K562 (cell line): ENCODE measurements around the gene NYAP1. TPM values are rescaled to one million over a fixed set of nuclear protein-coding genes. Genes with fewer than 3 reads are reported as not detected.

Experiments
- ARID4B ChIP-seq: sonication (generic); formaldehyde crosslinking; IDR thresholded peaks from 2 replicates; pipeline ENCODE4 v1.8.0; 2022; ENCODE audit warnings: mild to moderate bottlenecking, missing genetic modification reagents
- BCOR ChIP-seq: fragments of 450-650 bp; IDR thresholded peaks from 2 replicates; pipeline ENCODE4 v1.6.1; 2016
- CGGBP1 ChIP-seq: fragments of 250-450 bp; sonication (Bioruptor Pico); IDR thresholded peaks from 2 replicates; pipeline ENCODE4 v1.9.0; 2021; ENCODE audit warnings: mild to moderate bottlenecking
- ETV6 ChIP-seq, 3 experiments: fragments of 150-350 bp in 1 of 3; sonication (generic) in 1 of 3; formaldehyde crosslinking in 1 of 3; IDR thresholded peaks; 2 replicates each; pipeline versions ENCODE4 v1.6.1 to v1.8.0; 2014 to 2022; ENCODE audit warnings: borderline replicate concordance in 2 of 3, low read depth in 2 of 3, antibody characterized with exemption in 1 of 3, low read length in 1 of 3, mild to moderate bottlenecking in 1 of 3, missing genetic modification reagents in 1 of 3
- GTF2E2 ChIP-seq: fragments of 200-800 bp; sonication (Bioruptor generic); IDR thresholded peaks from 2 replicates; pipeline ENCODE4 v1.6.1; 2016; ENCODE audit warnings: missing genetic modification characterization, missing compliant biosample characterization
- HNRNPL ChIP-seq: fragments of 200-400 bp; formaldehyde crosslinking; IDR thresholded peaks from 2 replicates; pipeline ENCODE4 v1.6.1; 2017; ENCODE audit warnings: low read depth, mild to moderate bottlenecking, low read length
- MAFF ChIP-seq: IDR thresholded peaks from 2 replicates; pipeline ENCODE4 v1.6.1; 2012; ENCODE audit warnings: low read length, improper control_type of control experiment
- MLLT1 ChIP-seq, 2 experiments: fragments of 450-650 bp; IDR thresholded peaks; 2 replicates each; pipeline ENCODE4 v1.6.1; 2016
- NFE2L1 ChIP-seq: fragments of 450-650 bp; IDR thresholded peaks from 2 replicates; pipeline ENCODE4 v1.6.1; 2016; ENCODE audit warnings: missing genetic modification characterization, low read depth, mild to moderate bottlenecking, missing compliant biosample characterization, moderate library complexity, borderline replicate concordance
- NR3C1 ChIP-seq: sonication (generic); formaldehyde crosslinking; IDR thresholded peaks from 2 replicates; pipeline ENCODE4 v1.8.1; 2022; ENCODE audit warnings: missing genetic modification reagents
- OTX1 ChIP-seq: fragments of 450-650 bp; formaldehyde crosslinking; IDR thresholded peaks from 2 replicates; pipeline ENCODE4 v1.4.0; 2022; ENCODE audit warnings: mild to moderate bottlenecking
- POLR2AphosphoS2 ChIP-seq: IDR thresholded peaks from 2 replicates; pipeline ENCODE4 v1.6.1; 2012; ENCODE audit warnings: low read length, improper control_type of control experiment
- SMARCB1 ChIP-seq: IDR thresholded peaks from 2 replicates; pipeline ENCODE4 v1.6.1; 2011; ENCODE audit warnings: improper control_type of control experiment, low read depth; ENCODE audit not compliant: insufficient read length
- SP1 ChIP-seq: sonication (generic); formaldehyde crosslinking; IDR thresholded peaks from 2 replicates; pipeline ENCODE4 v1.8.1; 2022; ENCODE audit warnings: mild to moderate bottlenecking, missing genetic modification reagents
- ZBTB1 ChIP-seq: sonication (generic); formaldehyde crosslinking; IDR thresholded peaks from 2 replicates; pipeline ENCODE4 v1.8.1; 2023; ENCODE audit warnings: missing genetic modification reagents, low read depth, mild to moderate bottlenecking, borderline replicate concordance
- ZNF445 ChIP-seq: fragments of 250-450 bp; sonication (Bioruptor Pico); IDR thresholded peaks from 2 replicates; pipeline ENCODE4 v1.4.0; 2020; ENCODE audit warnings: low read depth, mild to moderate bottlenecking, moderate library complexity
- polyA plus RNA-seq, 8 experiments: library from polyadenylated mRNA; depleted of rRNA in 4 of 8; stranded (reverse) in 5 of 8; unstranded in 3 of 8; fragments of >200 nt; fragmentation: Nextera tagmentation in 2 of 8; fragmentation: Illumina TruSeq in 1 of 8; extraction: Ambion mirVana in 2 of 8; extraction: Trizol in 1 of 8; gene quantifications; 2 replicates each; pipeline versions ENCODE4 v1.2.1 to v1.2.3, GENCODE V29; 2011 to 2014; ENCODE audit warnings: inconsistent platforms in 1 of 8, missing spikeins in 1 of 8
- total RNA-seq, 7 experiments: library from RNA; depleted of rRNA in 6 of 7; stranded (reverse); fragments of >200 nt in 6 of 7; fragmentation: Illumina TruSeq in 2 of 7; extraction: Trizol in 2 of 7; gene quantifications; 2 replicates each; pipeline versions ENCODE4 v1.2.1 to v1.2.3, GENCODE V29; 2011 to 2021; ENCODE audit warnings: low replicate concordance in 1 of 7
- TF ChIP-seq, protein P1 (sequence below): sonication (generic); formaldehyde crosslinking; IDR thresholded peaks from 2 replicates; pipeline ENCODE4 v1.8.0; 2022; ENCODE audit warnings: mild to moderate bottlenecking, low read depth, missing genetic modification reagents

Gene NYAP1
- total and polyA plus RNA-seq, 9 of the 15 experiments (the other 6 are each of a cell fraction or from before 2014, with no cell fraction given) = 0.11 to 0.88 (median 0.22) TPM; not detected in 2

- TF ChIP-seq ZNF445 = no peak
- peak in 1 of 2 experiments; percentile 15; a peak in 1 of 4 replicates for TF ChIP-seq MLLT1 (IDR thresholded peaks at IDR 0.05)
- no peak for TF ChIP-seq SMARCB1
- TF ChIP-seq SP1 (CRISPR knock-in tag) = peak; percentile 42; the same call in 1 of the 2 replicates
- TF ChIP-seq ARID4B (CRISPR knock-in tag) = peak; percentile 78; the same call in 1 of the 2 replicates
- TF ChIP-seq OTX1 (CRISPR knock-in tag) = 0 out of 2 replicates have a peak, but pooled peaks have one; percentile 29
- no peak for TF ChIP-seq CGGBP1
- TF ChIP-seq ZBTB1 (CRISPR knock-in tag) = peak; percentile 91
- TF ChIP-seq GTF2E2 (tag) = peak; percentile 76; the same call in 1 of the 2 replicates
- no peak for TF ChIP-seq ETV6 (IDR thresholded peaks at IDR 0.05; ENCODE audit: borderline replicate concordance in 1 of 2, low read depth in 2 of 2, low read length in 1 of 2)
- no peak for TF ChIP-seq ETV6 (CRISPR knock-in tag; IDR thresholded peaks at IDR 0.05; ENCODE audit: borderline replicate concordance)
- TF ChIP-seq NR3C1 (CRISPR knock-in tag) = 0 out of 2 replicates have a peak, but pooled peaks have one; percentile 60
- 0 out of 2 replicates have a peak, but pooled peaks have one; percentile 25 for TF ChIP-seq BCOR
- no peak for TF ChIP-seq MAFF
- TF ChIP-seq NFE2L1 (tag) = no peak
- TF ChIP-seq, protein P1, sequence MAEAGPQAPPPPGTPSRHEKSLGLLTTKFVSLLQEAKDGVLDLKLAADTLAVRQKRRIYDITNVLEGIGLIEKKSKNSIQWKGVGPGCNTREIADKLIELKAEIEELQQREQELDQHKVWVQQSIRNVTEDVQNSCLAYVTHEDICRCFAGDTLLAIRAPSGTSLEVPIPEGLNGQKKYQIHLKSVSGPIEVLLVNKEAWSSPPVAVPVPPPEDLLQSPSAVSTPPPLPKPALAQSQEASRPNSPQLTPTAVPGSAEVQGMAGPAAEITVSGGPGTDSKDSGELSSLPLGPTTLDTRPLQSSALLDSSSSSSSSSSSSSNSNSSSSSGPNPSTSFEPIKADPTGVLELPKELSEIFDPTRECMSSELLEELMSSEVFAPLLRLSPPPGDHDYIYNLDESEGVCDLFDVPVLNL (CRISPR knock-in tag) = no peak
- TF ChIP-seq HNRNPL = peak; percentile 52; the same call in 1 of the 2 replicates
- TF ChIP-seq POLR2AphosphoS2 = 0 out of 2 replicates have a peak, but pooled peaks have one; percentile 58
These were observed 48.1 kb upstream of the NYAP1 start (continued) for GRCh38 chr7:100435401-100436304.
